Activated naive CD4-positive, alpha-beta T cell treated with anti-CD3 and anti-CD28 coated beads, Interleukin-2, amount 50 U/mL, for 16 hours (primary cell): Measurements from ENCODE around the gene NID1.
"Not testable (repeated sequence)": the region's sequence is repeated elsewhere in the genome, so short reads cannot be mapped to it uniquely, and the experiment has no call there.

ENCODE experiments used
- DNase-seq: peaks from one replicate; pipeline ENCODE4 v3.0.0-alpha.2; 2020

NID1 gene

DNA sequence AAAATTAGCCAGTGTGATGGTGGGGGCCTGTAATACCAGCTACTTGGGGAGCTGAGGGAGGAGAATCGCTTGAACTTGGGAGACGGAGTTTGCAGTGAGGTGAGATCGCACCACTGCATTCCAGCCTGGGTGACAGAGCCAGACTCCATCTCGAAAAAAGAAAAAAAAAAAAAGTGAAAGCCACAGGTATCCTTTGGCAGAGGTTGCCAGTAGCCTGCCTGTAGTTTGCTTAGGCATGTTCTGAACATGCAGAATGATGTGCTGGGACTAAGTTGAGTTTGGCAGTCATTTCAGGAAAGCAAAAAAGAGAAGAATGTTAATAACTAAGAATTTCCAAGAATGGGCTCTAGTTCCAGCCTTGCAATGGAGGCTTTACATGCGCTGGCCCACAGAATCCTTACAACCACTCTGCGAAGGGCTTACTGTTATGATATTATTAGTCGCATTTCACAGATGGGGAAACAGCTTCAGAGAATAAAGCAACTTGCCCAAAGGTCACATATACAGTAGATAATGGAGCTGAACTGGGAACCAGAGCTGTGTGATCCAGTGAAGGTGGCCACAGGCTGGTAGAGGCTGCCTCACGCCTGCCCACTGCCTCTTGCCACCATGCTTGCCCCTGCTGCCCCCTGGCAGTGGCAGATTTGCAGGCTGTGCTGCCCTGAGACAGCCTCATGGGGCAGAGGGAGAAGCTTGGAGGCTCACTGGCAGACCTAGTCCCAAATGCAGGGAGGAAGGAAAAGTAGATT, 131.7 kb downstream of the NID1 start:
- no peak for DNase-seq

DNA sequence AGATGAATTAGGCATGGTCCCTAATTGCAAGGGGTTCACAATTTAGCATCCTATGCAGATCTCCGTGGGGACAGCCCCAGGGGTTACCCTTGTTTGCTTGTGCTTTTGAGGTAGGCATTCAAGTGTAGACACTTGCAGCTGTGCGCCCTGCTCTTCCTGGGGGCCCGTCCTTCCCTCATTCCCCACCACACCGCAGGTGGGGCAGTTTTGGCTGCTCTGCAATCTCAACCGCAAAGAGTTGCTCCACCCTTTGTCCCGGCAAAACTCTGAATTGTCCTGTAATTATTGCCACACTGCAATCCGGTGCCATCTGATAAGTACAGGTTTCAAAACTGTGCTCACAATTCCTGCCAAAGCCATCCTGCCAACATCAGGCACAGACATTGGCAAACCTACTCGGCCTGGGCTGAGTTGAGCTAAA, 132.8 kb downstream of the NID1 start:
- no peak for DNase-seq

- no peak for DNase-seq
Observed at GRCh38 chr1:235931171-235931738, 133.6 kb downstream of the NID1 start.

- DNase-seq: no peak
Observed at GRCh38 chr1:235930543-235930942, 134.3 kb downstream of the NID1 start.

DNA sequence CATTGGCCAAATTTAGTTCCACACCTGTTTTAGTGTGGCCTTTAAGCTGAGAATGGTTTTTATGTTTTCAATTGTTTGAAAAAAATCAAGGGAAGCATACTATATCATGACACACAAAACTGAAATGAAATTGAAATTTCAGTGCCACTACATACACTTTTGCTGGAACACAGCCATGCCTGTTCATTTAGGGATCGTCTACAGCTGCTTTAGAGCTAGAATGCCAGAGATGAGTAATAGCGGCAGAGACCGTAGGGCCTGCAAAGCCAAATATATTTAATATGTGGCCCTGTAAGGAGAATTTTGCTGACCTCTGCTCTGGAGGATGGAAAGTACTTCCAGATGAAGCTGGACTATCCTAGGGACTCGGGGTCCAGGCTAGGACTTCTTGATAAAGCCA, 135.7 kb downstream of the NID1 start:
- DNase-seq: no peak

GRCh38 chr1:235928197-235928596, 136.7 kb downstream of the NID1 start:
- DNase-seq: no peak

DNA sequence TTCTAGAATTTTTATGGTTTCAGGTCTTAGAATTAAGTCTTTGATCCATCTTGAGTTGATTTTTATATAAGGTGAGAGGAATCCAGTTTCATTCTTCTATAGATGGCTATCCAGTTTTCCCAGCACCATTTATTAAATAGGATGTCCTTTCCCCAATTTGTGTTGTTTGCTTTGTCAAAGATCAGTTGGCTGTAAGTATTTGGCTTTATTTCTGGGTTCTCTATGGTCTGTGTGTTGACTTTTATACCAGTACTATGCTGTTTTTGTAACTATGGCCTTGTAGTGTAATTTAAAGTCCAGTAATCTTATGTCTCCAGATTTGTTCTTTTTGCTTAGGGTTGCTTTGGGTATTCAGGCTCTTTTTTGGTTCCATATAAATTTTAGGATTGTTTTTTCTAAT, 137.3 kb downstream of the NID1 start:
- not testable (repeated sequence) for DNase-seq
